NCI-H526 treated with DMSO at 0.1 percent for 48 hours (cell line): ENCODE results near the gene DYNLT2.
"Not testable (repeated sequence)": the region's sequence is repeated elsewhere in the genome, so short reads cannot be mapped to it uniquely, and the experiment has no call there.

Source experiments
- DNase-seq: peaks from one replicate; lab custom pipeline; 2025; lab: John Stamatoyannopoulos, UW

DYNLT2 gene

GRCh38 chr6:169701311-169701953, 49.9 kb downstream of the DYNLT2 start:
- no peak for DNase-seq

- no peak for DNase-seq
These were observed 51.1 kb downstream of the DYNLT2 start for GRCh38 chr6:169700296-169700695.

- DNase-seq = not testable (repeated sequence)
These were observed 54.3 kb downstream of the DYNLT2 start for GRCh38 chr6:169697115-169697514.

- DNase-seq = no peak
These were observed 56.2 kb downstream of the DYNLT2 start for GRCh38 chr6:169695131-169695530.

GRCh38 chr6:169692516-169692915, 58.9 kb downstream of the DYNLT2 start:
- no peak for DNase-seq

- no peak for DNase-seq
These were observed 60.1 kb downstream of the DYNLT2 start for GRCh38 chr6:169691260-169691659.
